Brain pericyte (primary cell): ENCODE data around the gene MARK4.
"Not testable (repeated sequence)": the region's sequence is repeated elsewhere in the genome, so short reads cannot be mapped to it uniquely, and the experiment has no call there.

Experiments used
- DNase-seq: peaks from one replicate; pipeline ENCODE4 v3.0.0-alpha.2; 2012; ENCODE audit warnings: low read depth, low spot score

MARK4 gene

GRCh38 chr19:45250832-45251451 lies at the start of gene MARK4:
TSS of gene MARK4 (plus strand) at chr19:45251271. CDS start at chr19:45251589, 318 bp downstream.
- no peak for DNase-seq

GRCh38 chr19:45202637-45203036 lies 48.4 kb upstream of the MARK4 start:
- DNase-seq: no peak

- DNase-seq: no peak
These were observed 45.3 kb upstream of the MARK4 start for GRCh38 chr19:45205810-45206209.

GRCh38 chr19:45206328-45206727 lies 44.7 kb upstream of the MARK4 start:
- no peak for DNase-seq

GRCh38 chr19:45211751-45212381 lies 39.2 kb upstream of the MARK4 start:
- no peak for DNase-seq

- DNase-seq: no peak
These were observed 38.0 kb upstream of the MARK4 start for GRCh38 chr19:45213031-45213430.

GRCh38 chr19:45215391-45216191 lies 35.5 kb upstream of the MARK4 start:
- no peak for DNase-seq

- no peak for DNase-seq
These were observed 34.4 kb upstream of the MARK4 start for GRCh38 chr19:45216667-45217066.

- DNase-seq: no peak
These were observed 33.7 kb upstream of the MARK4 start for GRCh38 chr19:45217193-45217956.

- DNase-seq: no peak
These were observed 33.1 kb upstream of the MARK4 start for GRCh38 chr19:45217957-45218334.

- no peak for DNase-seq
These were observed 32.6 kb upstream of the MARK4 start for GRCh38 chr19:45218426-45218825.

GRCh38 chr19:45218911-45219743 lies 31.9 kb upstream of the MARK4 start:
- DNase-seq: no peak

- DNase-seq: no peak
These were observed 28.3 kb upstream of the MARK4 start for GRCh38 chr19:45222724-45223123.

GRCh38 chr19:45223879-45224278 lies 27.2 kb upstream of the MARK4 start:
- no peak for DNase-seq

GRCh38 chr19:45224645-45225044 lies 26.4 kb upstream of the MARK4 start:
- DNase-seq: no peak

- DNase-seq: not testable (repeated sequence)
These were observed 22.0 kb upstream of the MARK4 start for GRCh38 chr19:45229056-45229455.

GRCh38 chr19:45231891-45232290 lies 19.2 kb upstream of the MARK4 start:
- no peak for DNase-seq

GRCh38 chr19:45234089-45234869 lies 16.8 kb upstream of the MARK4 start:
- no peak for DNase-seq

- DNase-seq: no peak
These were observed 15.6 kb upstream of the MARK4 start for GRCh38 chr19:45235485-45235884.

GRCh38 chr19:45238556-45238955 lies 12.5 kb upstream of the MARK4 start:
- DNase-seq: no peak
